SU-DHL-6 (cell line): ENCODE measurements around the gene ADGRB3.

Experiments
- H2AFZ ChIP-seq: fragments of 200-600 bp; sonication (generic); 2 replicates; pipeline ENCODE4 v1.6.1; 2014; ENCODE audit warnings: low read depth, mild to moderate bottlenecking, moderate library complexity, mixed read lengths, antibody characterized with exemption, low read length; ENCODE audit not compliant: severe bottlenecking
- H3F3A ChIP-seq: fragments of 200-600 bp; shearing (Covaris generic); 2 replicates; pipeline ENCODE4 v1.6.0; 2016; ENCODE audit warnings: antibody characterized with exemption, mild to moderate bottlenecking; ENCODE audit not compliant: insufficient read depth
- H3K27ac ChIP-seq: fragments of 200-600 bp; sonication (generic); 2 replicates; pipeline ENCODE4 v1.5.1; 2016; ENCODE audit warnings: low read depth, mild to moderate bottlenecking, low read length, moderate library complexity, mixed read lengths
- H3K27me3 ChIP-seq: fragments of 200-600 bp; sonication (generic), shearing (Covaris generic); 2 replicates; pipeline ENCODE4 v1.6.0; 2014; ENCODE audit warnings: mild to moderate bottlenecking, low read length
- H3K36me3 ChIP-seq: fragments of 200-600 bp; sonication (generic); 2 replicates; pipeline ENCODE4 v1.6.1; 2014; ENCODE audit warnings: mild to moderate bottlenecking, low read length, mixed read lengths
- H3K4me2 ChIP-seq: fragments of 300-600, 200-600 bp; shearing (Covaris generic), sonication (generic); 2 replicates; pipeline ENCODE4 v1.6.0; 2014; ENCODE audit warnings: low read length, low read depth, mild to moderate bottlenecking; ENCODE audit not compliant: poor library complexity, severe bottlenecking
- H3K4me3 ChIP-seq: fragments of 200-600 bp; sonication (generic); 2 replicates; pipeline ENCODE4 v1.5.1; 2014; ENCODE audit warnings: antibody characterized with exemption, low read length, mild to moderate bottlenecking, mixed read lengths; ENCODE audit not compliant: insufficient read depth, poor library complexity, severe bottlenecking
- H3K79me2 ChIP-seq: fragments of 200-600 bp; sonication (generic); 2 replicates; pipeline ENCODE4 v1.6.1; 2014; ENCODE audit warnings: mild to moderate bottlenecking, low read length, moderate library complexity; ENCODE audit not compliant: insufficient read depth
- H3K9ac ChIP-seq: fragments of 200-600 bp; sonication (generic); 2 replicates; pipeline ENCODE4 v1.7.0; 2014; ENCODE audit warnings: mild to moderate bottlenecking, low read length
- H3K9me2 ChIP-seq: fragments of 200-600 bp; sonication (generic); replicated peaks from 2 replicates; pipeline ENCODE4 v1.6.1; 2014; ENCODE audit warnings: low read length; ENCODE audit not compliant: insufficient read depth
- H3K9me3 ChIP-seq: fragments of 200-600 bp; sonication (generic); 2 replicates; pipeline ENCODE4 v1.6.1; 2014; ENCODE audit warnings: low read length, mixed read lengths; ENCODE audit not compliant: insufficient read depth
- H4K20me1 ChIP-seq: fragments of 200-600 bp; sonication (generic); 2 replicates; pipeline ENCODE4 v1.6.1; 2014; ENCODE audit warnings: low read depth, mild to moderate bottlenecking, antibody characterized with exemption, low read length, moderate library complexity, mixed read lengths
- EZH2phosphoT487 ChIP-seq: fragments of 200-600 bp; sonication (generic), shearing (Covaris generic); conservative IDR thresholded peaks from 2 replicates; pipeline ENCODE4 v1.6.1; 2018; ENCODE audit warnings: mild to moderate bottlenecking, antibody characterized with exemption, low read length, moderate library complexity, mixed read lengths
- TF ChIP-seq, protein P1 (sequence below): fragments of 200-600 bp; sonication (generic); IDR thresholded peaks from one replicate; pipeline ENCODE4 v1.5.1; 2017; ENCODE audit warnings: antibody characterized with exemption, mild to moderate bottlenecking, low read length, moderate library complexity; ENCODE audit not compliant: insufficient read depth, poor library complexity, severe bottlenecking

ADGRB3 gene

GRCh38 chr6:68711386-68712000 is 76.4 kb downstream of the ADGRB3 start:
- Histone ChIP-seq H3K4me2 (no peak overlapping the region), H3K36me3 (no peaks in the 10 kb centered on the region), H3K27ac (no peak overlapping the region), H3K9ac (no peak overlapping the region), H3F3A (no peaks in the 10 kb centered on the region), H2AFZ (no peak overlapping the region), H3K4me3 (no peak overlapping the region), H4K20me1 (no peaks in the 10 kb centered on the region), H3K27me3 (no peaks in the 10 kb centered on the region), H3K79me2 (no peaks in the 10 kb centered on the region), H3K9me3 (no peaks in the 10 kb centered on the region), H3K9me2 (no peaks in the 10 kb centered on the region)
- TF ChIP-seq, protein P1, sequence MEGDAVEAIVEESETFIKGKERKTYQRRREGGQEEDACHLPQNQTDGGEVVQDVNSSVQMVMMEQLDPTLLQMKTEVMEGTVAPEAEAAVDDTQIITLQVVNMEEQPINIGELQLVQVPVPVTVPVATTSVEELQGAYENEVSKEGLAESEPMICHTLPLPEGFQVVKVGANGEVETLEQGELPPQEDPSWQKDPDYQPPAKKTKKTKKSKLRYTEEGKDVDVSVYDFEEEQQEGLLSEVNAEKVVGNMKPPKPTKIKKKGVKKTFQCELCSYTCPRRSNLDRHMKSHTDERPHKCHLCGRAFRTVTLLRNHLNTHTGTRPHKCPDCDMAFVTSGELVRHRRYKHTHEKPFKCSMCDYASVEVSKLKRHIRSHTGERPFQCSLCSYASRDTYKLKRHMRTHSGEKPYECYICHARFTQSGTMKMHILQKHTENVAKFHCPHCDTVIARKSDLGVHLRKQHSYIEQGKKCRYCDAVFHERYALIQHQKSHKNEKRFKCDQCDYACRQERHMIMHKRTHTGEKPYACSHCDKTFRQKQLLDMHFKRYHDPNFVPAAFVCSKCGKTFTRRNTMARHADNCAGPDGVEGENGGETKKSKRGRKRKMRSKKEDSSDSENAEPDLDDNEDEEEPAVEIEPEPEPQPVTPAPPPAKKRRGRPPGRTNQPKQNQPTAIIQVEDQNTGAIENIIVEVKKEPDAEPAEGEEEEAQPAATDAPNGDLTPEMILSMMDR = no peak
- no peak for TF ChIP-seq EZH2phosphoT487

DNA sequence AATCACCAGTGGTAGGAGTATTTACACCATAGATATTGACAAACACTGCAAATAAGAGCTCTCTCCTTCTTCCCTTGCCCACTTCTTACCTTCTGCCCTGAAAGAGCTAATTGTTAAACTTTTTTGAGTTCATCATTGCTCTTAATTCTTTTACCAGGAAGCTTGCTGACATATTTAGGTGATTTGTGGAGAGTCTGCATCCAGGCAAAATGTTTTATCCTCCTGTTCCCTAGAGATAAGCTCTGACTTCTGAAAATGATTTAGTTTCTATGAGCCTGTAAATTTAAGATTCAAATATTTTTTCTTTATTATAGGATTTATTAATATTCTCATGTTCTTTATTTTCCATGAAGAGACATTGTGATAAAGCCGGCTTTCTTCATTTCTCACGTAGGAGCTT is 81.5 kb downstream of the ADGRB3 start:
- no peaks in the 10 kb centered on the region for H3F3A ChIP-seq
- H3K9me3 ChIP-seq = no peaks in the 10 kb centered on the region
- no peak for TF ChIP-seq EZH2phosphoT487
- TF ChIP-seq, protein P1 = no peak
- H3K27ac ChIP-seq = no peak overlapping the region
- H3K9me2 ChIP-seq = no peaks in the 10 kb centered on the region
- H3K27me3 ChIP-seq = no peaks in the 10 kb centered on the region
- no peak overlapping the region for H2AFZ ChIP-seq
- H3K36me3 ChIP-seq = no peaks in the 10 kb centered on the region
- no peak overlapping the region for H3K4me2 ChIP-seq
- H3K4me3 ChIP-seq = no peak overlapping the region
- no peak overlapping the region for H3K9ac ChIP-seq
- no peaks in the 10 kb centered on the region for H4K20me1 ChIP-seq
- H3K79me2 ChIP-seq = no peaks in the 10 kb centered on the region

- no peak overlapping the region for H3K4me3 ChIP-seq
- H3F3A ChIP-seq = no peaks in the 10 kb centered on the region
- no peaks in the 10 kb centered on the region for H4K20me1 ChIP-seq
- H3K27me3 ChIP-seq = no peaks in the 10 kb centered on the region
- TF ChIP-seq EZH2phosphoT487 = no peak
- TF ChIP-seq, protein P1 = no peak
- H3K79me2 ChIP-seq = no peaks in the 10 kb centered on the region
- no peak overlapping the region for H3K9ac ChIP-seq
- H3K9me3 ChIP-seq = no peaks in the 10 kb centered on the region
- no peaks in the 10 kb centered on the region for H3K9me2 ChIP-seq
- H3K36me3 ChIP-seq = no peaks in the 10 kb centered on the region
- H3K4me2 ChIP-seq = no peak overlapping the region
- H3K27ac ChIP-seq = no peak overlapping the region
- H2AFZ ChIP-seq = no peak overlapping the region
Measured at GRCh38 chr6:68718385-68719073, 83.4 kb downstream of the ADGRB3 start.
